ENCODE data around the gene ZRANB1.

The ZRANB1 gene

DNA sequence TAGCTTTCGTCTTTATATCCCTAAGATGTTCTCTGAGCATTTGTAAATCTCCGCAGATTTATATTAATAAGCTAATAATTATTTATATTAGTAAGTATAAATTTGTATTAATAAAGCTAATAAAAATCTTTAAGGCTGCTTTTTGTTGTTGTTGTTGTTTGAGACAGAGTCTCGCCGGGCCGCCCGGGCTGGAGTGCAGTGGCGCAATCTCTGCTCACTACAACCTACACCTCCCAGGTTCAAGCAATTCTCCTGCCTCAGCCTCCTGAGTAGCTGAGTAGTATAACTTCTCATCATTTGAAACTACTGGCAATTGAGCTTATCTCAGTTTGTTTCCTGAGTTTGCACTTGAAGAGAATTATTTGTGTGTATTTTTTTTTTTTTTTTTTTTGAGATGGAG lies 5.1 kb upstream of the ZRANB1 start:
- no peak for FAIRE-seq
- TF ChIP-seq POLR2AphosphoS5 (IDR thresholded peaks at IDR 0.05; ENCODE audit: low read depth, low read length) (no peak), PAX5 (IDR thresholded peaks at IDR 0.05; ENCODE audit: insufficient read depth, low read length, severe bottlenecking) (no peak), POLR2A (IDR thresholded peaks at IDR 0.05; ENCODE audit: low read depth, low read length) (no peak), POU2F2 (IDR thresholded peaks at IDR 0.05; ENCODE audit: low read depth, low read length) (no peak), SPI1 (IDR thresholded peaks at IDR 0.05; ENCODE audit: low read depth, low read length) (no peak), TAF1 (IDR thresholded peaks at IDR 0.05; ENCODE audit: low read depth, low read length) (no peak)

DNA sequence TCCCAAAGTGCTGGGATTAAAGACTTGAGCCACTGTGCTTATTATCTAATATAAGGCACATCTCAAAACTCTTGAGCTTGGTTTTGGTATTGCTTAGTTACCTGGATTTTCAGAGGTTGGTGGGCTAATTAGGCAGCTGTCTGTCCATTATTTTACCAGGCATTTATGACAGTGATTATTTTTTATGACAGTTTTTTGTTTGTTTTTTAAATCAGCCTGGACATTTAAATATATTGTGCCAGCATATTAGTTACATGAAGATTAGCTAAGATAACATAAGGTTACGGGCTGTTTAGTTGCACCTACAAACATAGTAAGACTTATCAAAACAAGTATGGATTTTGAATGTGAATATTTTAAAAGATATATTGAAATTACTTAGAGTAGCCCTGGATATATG lies 2.6 kb upstream of the ZRANB1 start:
- no peak for FAIRE-seq
- DNase-seq (ENCODE audit: insufficient read length, low spot score), result no peak
- TF ChIP-seq POLR2AphosphoS5 (IDR thresholded peaks at IDR 0.05; ENCODE audit: low read depth, low read length), result no peak
- no peak for TF ChIP-seq POLR2A (IDR thresholded peaks at IDR 0.05; ENCODE audit: low read depth, low read length)

More for the DNA sequence above, 5.1 kb upstream of the ZRANB1 start:
- no peak for DNase-seq (ENCODE audit: insufficient read length, low spot score)

DNA sequence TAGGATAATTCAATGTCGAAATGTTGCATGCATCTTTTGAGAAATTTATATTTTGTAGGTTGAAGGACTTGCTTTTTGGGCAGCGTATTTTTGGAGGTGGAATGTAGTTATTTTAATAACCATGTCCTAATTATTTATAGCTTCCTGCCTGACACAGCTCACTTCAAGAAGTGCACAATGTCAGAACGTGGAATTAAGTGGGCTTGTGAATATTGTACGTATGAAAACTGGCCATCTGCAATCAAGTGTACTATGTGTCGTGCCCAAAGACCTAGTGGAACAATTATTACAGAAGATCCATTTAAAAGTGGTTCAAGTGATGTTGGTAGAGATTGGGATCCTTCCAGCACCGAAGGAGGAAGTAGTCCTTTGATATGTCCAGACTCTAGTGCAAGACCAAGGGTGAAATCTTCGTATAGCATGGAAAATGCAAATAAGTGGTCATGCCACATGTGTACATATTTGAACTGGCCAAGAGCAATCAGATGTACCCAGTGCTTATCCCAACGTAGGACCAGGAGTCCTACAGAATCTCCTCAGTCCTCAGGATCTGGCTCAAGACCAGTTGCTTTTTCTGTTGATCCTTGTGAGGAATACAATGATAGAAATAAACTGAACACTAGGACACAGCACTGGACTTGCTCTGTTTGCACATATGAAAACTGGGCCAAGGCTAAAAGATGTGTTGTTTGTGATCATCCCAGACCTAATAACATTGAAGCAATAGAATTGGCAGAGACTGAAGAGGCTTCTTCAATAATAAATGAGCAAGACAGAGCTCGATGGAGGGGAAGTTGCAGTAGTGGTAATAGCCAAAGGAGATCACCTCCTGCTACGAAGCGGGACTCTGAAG lies 620 bp downstream of the ZRANB1 start:
- no peak for TF ChIP-seq SPI1 (IDR thresholded peaks at IDR 0.05; ENCODE audit: low read depth, low read length)
- TF ChIP-seq POLR2A (IDR thresholded peaks at IDR 0.05; ENCODE audit: low read depth, low read length), result no peak
- TF ChIP-seq PAX5 (IDR thresholded peaks at IDR 0.05; ENCODE audit: insufficient read depth, low read length, severe bottlenecking), result no peak
- no peak for TF ChIP-seq POU2F2 (IDR thresholded peaks at IDR 0.05; ENCODE audit: low read depth, low read length)
- TF ChIP-seq POLR2AphosphoS5 (IDR thresholded peaks at IDR 0.05; ENCODE audit: low read depth, low read length), result no peak
- no peak for TF ChIP-seq TAF1 (IDR thresholded peaks at IDR 0.05; ENCODE audit: low read depth, low read length)
- peak; percentile 78 for FAIRE-seq
- no peak for DNase-seq (ENCODE audit: insufficient read length, low spot score)

DNA sequence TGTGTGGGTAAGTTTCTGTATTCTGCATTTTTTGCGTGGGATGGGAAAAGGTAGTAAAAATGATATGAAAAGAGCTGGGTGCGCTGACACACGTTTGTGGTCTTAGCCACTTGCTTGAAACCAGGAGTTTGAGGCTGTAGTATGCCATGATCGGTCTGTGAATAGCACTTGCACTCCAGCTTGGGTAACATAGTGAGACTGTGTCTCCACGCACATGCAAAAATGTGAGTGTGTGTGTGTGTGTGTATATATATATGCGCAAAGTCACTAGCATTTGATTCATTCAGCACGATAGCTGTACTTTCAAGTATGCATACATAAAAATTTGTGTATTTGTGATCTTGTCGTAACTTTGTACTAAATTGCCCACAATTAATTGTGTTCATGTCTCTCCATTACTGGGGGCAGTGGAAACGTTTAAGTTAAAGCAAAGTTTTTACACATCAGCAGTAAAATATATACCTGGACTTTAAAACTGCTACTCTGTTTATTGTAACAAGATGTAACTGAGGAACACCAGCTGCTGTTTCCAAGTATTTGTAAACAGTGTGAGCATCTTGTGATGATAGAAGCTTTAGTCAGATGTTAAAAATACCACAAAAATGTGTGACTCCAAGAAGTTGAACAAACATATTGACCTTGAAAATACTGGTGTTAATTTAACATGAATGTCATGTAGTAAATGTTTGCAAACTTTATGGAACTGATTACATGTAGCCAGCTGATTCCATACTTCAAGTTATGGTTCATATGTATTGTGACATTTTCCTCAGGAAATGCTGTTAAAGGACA lies 1.6 kb downstream of the ZRANB1 start:
- TF ChIP-seq PAX5 (IDR thresholded peaks at IDR 0.05; ENCODE audit: insufficient read depth, low read length, severe bottlenecking) (no peak), POLR2AphosphoS5 (IDR thresholded peaks at IDR 0.05; ENCODE audit: low read depth, low read length) (no peak), TAF1 (IDR thresholded peaks at IDR 0.05; ENCODE audit: low read depth, low read length) (no peak), POLR2A (IDR thresholded peaks at IDR 0.05; ENCODE audit: low read depth, low read length) (no peak), POU2F2 (IDR thresholded peaks at IDR 0.05; ENCODE audit: low read depth, low read length) (no peak), SPI1 (IDR thresholded peaks at IDR 0.05; ENCODE audit: low read depth, low read length) (no peak)
- FAIRE-seq (peak; percentile 43), DNase-seq (ENCODE audit: insufficient read length, low spot score) (no peak)

DNA sequence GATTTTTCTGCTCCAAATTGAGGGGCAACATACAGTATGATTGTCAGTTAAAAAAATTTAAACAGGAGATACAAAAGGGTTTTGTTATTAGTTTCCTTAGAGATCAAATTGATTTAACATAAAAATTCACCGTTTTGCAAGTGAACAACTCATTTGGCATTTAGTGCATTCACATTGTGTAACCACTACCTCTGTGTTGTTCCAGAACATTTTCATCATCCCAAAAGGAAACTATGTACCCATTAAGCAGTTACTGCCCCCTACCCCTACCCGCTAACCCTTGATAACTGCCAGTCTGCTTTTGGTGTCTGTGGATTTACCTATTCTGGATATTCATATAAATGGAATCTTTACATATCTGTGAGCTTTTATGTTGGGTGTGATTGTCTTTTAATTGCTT lies 3.1 kb downstream of the ZRANB1 start:
- DNase-seq (ENCODE audit: insufficient read length, low spot score), result no peak
- no peak for FAIRE-seq
- TF ChIP-seq SPI1 (IDR thresholded peaks at IDR 0.05; ENCODE audit: low read depth, low read length) (no peak), POU2F2 (IDR thresholded peaks at IDR 0.05; ENCODE audit: low read depth, low read length) (no peak), PAX5 (IDR thresholded peaks at IDR 0.05; ENCODE audit: insufficient read depth, low read length, severe bottlenecking) (no peak), POLR2AphosphoS5 (IDR thresholded peaks at IDR 0.05; ENCODE audit: low read depth, low read length) (no peak), TAF1 (IDR thresholded peaks at IDR 0.05; ENCODE audit: low read depth, low read length) (no peak), POLR2A (IDR thresholded peaks at IDR 0.05; ENCODE audit: low read depth, low read length) (no peak)

DNA sequence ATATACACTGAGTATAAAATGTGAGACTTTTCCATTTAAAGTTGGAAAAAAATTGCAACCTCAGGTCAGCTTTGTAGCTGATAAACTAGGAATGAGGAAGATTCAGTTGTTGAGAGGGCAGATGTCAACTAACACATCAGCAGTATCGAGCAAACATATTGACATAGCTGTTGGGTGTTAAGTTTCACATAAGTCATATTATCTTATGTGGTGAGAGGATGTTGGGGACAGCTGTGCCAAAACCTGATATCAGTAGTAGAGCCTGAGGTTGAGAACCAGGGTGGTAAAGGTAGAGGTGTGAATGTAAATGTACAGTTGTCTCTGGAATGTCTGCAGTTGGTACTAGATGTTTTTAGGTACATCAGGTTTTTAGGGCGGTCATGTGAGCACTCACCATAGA lies 5.0 kb downstream of the ZRANB1 start:
- DNase-seq (ENCODE audit: insufficient read length, low spot score) (no peak), FAIRE-seq (no peak)
- TF ChIP-seq POLR2A (IDR thresholded peaks at IDR 0.05; ENCODE audit: low read depth, low read length) (no peak), POLR2AphosphoS5 (IDR thresholded peaks at IDR 0.05; ENCODE audit: low read depth, low read length) (no peak), TAF1 (IDR thresholded peaks at IDR 0.05; ENCODE audit: low read depth, low read length) (no peak), SPI1 (IDR thresholded peaks at IDR 0.05; ENCODE audit: low read depth, low read length) (no peak), PAX5 (IDR thresholded peaks at IDR 0.05; ENCODE audit: insufficient read depth, low read length, severe bottlenecking) (no peak)

DNA sequence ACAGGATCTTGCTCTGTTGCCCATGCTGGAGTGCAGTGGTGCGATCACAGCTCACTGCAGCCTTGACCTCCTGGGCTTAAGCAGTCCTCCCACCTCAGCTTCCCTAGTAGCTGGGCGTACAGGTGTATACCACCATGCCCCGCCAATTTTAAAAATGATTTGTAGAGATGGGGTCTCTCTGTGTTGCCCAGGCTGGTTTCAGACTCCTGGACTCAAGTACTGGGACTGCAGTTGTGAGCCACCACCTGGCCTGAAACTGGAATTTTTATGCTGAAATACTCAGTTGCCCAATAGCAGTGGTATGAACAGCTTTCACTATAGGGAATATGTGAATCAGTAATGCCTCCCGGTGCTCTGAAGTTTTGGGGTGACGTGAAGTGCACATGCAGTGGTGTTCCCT lies 7.6 kb downstream of the ZRANB1 start:
- DNase-seq (ENCODE audit: insufficient read length, low spot score), result no peak
- peak; percentile 33 for FAIRE-seq

DNA sequence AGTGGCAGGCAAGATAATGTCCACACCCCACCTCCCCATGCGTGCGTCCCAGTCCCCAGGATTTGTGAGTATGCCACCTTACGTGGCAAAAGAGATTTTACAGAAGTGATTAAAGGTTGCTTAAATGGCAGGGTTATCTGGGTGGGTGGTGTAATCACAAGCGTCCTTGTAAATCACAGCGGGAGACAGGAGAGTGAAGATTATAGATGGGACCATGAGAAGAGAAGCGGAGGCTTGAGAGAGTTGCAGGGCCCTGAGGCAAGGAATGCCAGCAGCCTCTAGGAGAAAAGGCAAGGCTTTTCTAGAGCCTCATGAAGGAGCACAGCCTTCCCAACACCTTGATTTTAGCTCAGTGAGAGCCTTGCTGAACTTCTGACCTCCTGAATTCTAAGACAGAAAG lies 10.2 kb downstream of the ZRANB1 start:
- FAIRE-seq (no peak), DNase-seq (ENCODE audit: insufficient read length, low spot score) (no peak)
- TF ChIP-seq POLR2AphosphoS5 (IDR thresholded peaks at IDR 0.05; ENCODE audit: low read depth, low read length), result no peak
- no peak for TF ChIP-seq SPI1 (IDR thresholded peaks at IDR 0.05; ENCODE audit: low read depth, low read length)
- TF ChIP-seq POLR2A (IDR thresholded peaks at IDR 0.05; ENCODE audit: low read depth, low read length), result no peak
- TF ChIP-seq PAX5 (IDR thresholded peaks at IDR 0.05; ENCODE audit: insufficient read depth, low read length, severe bottlenecking), result no peak
- no peak for TF ChIP-seq POU2F2 (IDR thresholded peaks at IDR 0.05; ENCODE audit: low read depth, low read length)
- no peak for TF ChIP-seq TAF1 (IDR thresholded peaks at IDR 0.05; ENCODE audit: low read depth, low read length)

More for the DNA sequence above, 7.6 kb downstream of the ZRANB1 start:
- TF ChIP-seq SPI1 (IDR thresholded peaks at IDR 0.05; ENCODE audit: low read depth, low read length) (no peak), POLR2A (IDR thresholded peaks at IDR 0.05; ENCODE audit: low read depth, low read length) (no peak), POLR2AphosphoS5 (IDR thresholded peaks at IDR 0.05; ENCODE audit: low read depth, low read length) (no peak), PAX5 (IDR thresholded peaks at IDR 0.05; ENCODE audit: insufficient read depth, low read length, severe bottlenecking) (no peak)

DNA sequence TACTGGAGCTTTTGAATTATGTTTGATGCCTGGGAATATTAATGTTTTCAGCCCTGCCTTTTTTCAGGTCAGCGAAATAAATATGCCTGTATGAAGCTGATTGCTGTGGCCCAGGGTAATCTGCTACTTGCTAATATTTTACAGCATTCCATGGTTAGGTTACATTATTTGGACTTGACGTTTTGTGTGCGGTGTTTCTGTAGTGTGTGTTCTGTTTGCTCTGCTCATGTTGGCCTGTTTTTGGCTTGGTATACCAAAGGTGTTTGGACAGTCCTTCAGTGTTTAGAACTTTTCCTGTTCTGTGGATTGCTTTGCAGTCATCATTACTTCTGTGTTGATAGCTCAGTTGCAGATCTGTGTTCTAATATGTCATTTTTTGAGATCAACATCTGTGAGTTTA lies 11.5 kb downstream of the ZRANB1 start:
- FAIRE-seq, result no peak
- DNase-seq (ENCODE audit: insufficient read length, low spot score), result no peak
- TF ChIP-seq POU2F2 (IDR thresholded peaks at IDR 0.05; ENCODE audit: low read depth, low read length) (no peak), POLR2AphosphoS5 (IDR thresholded peaks at IDR 0.05; ENCODE audit: low read depth, low read length) (no peak), TAF1 (IDR thresholded peaks at IDR 0.05; ENCODE audit: low read depth, low read length) (no peak), PAX5 (IDR thresholded peaks at IDR 0.05; ENCODE audit: insufficient read depth, low read length, severe bottlenecking) (no peak), POLR2A (IDR thresholded peaks at IDR 0.05; ENCODE audit: low read depth, low read length) (no peak), SPI1 (IDR thresholded peaks at IDR 0.05; ENCODE audit: low read depth, low read length) (no peak)
